Measurements from ENCODE around the gene CHRNB1.
"Not testable (repeated sequence)": the region's sequence is repeated elsewhere in the genome, so short reads cannot be mapped to it uniquely, and the experiment has no call there.

The CHRNB1 gene

GRCh38 chr17:7476951-7477350 is 32.1 kb downstream of the CHRNB1 start:
- H3K9me3 Mint-ChIP-seq: no peaks in the 10 kb centered on the region
- TF ChIP-seq, protein P1, sequence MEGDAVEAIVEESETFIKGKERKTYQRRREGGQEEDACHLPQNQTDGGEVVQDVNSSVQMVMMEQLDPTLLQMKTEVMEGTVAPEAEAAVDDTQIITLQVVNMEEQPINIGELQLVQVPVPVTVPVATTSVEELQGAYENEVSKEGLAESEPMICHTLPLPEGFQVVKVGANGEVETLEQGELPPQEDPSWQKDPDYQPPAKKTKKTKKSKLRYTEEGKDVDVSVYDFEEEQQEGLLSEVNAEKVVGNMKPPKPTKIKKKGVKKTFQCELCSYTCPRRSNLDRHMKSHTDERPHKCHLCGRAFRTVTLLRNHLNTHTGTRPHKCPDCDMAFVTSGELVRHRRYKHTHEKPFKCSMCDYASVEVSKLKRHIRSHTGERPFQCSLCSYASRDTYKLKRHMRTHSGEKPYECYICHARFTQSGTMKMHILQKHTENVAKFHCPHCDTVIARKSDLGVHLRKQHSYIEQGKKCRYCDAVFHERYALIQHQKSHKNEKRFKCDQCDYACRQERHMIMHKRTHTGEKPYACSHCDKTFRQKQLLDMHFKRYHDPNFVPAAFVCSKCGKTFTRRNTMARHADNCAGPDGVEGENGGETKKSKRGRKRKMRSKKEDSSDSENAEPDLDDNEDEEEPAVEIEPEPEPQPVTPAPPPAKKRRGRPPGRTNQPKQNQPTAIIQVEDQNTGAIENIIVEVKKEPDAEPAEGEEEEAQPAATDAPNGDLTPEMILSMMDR (IDR thresholded peaks at IDR 0.05; ENCODE audit: unreplicated experiment in 3 of 3): no peak
- H3K36me3 Mint-ChIP-seq (ENCODE audit: low read depth): peaks cover 5% of the 10 kb centered on the region

DNA sequence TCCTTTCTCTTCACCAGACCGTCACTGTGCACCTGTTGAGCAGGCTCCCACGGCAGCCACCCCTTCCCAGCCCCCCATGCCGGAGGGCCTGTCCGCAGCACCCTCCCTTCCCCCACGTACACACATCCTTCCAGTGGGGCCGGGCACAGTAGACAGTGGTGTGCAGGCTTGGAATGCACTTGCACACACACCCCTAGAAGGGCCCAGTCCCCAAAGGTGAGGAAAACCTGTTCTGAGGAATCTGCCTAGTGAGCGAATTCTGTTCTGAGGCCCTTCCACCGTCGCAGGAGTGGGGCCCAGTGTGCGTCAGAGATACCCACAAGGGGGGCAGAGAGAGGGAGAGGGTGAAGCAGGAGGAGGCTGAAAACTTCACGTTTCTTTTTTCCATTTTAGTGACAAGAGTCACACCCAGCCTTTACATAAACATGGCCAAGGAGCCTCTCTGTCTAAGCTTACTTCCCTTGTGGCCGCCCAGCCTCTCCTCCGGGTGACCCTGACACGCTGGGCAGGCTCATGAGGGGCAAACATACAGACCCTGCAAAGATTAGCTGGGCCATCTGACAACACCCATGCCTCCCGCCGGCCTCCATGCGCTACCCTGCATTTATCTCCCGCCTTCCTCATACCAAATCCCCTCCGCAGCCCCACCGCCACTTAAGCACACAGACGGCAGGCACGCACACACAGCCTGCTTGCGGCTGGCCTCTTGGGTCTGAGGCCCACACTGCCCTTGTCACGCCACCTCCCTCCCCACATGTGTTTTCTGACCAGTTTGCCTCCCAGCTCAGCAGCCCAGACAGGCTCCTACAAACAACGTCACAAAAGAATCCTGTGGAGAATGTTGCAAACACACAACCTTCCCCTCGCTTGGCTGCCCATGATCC is 32.8 kb downstream of the CHRNB1 start:
- H3K27ac Mint-ChIP-seq: peak overlapping the region; percentile 91 to 96 (median 95)
- peaks cover 5% of the 10 kb centered on the region for H3K36me3 Mint-ChIP-seq (ENCODE audit: low read depth)

More at GRCh38 chr17:7476951-7477350, 32.1 kb downstream of the CHRNB1 start:
- H3K27ac Mint-ChIP-seq: peak overlapping the region; percentile 91 to 96 (median 95)
- H3K27me3 Mint-ChIP-seq (ENCODE audit: low read depth): no peaks in the 10 kb centered on the region
- H3K4me3 Mint-ChIP-seq: peak overlapping the region; percentile 80 to 86 (median 81)
- H3K4me1 Mint-ChIP-seq: peaks cover 49% of the 10 kb centered on the region

GRCh38 chr17:7478276-7479212 is 33.7 kb downstream of the CHRNB1 start:
- Mint-ChIP-seq H3K27ac (peak overlapping the region; percentile 91 to 96 (median 95)), H3K4me3 (peak overlapping the region; percentile 80 to 86 (median 81)), H3K9me3 (no peaks in the 10 kb centered on the region), H3K4me1 (peaks cover 63% of the 10 kb centered on the region), H3K27me3 (ENCODE audit: low read depth) (no peaks in the 10 kb centered on the region), H3K36me3 (ENCODE audit: low read depth) (peaks cover 5% of the 10 kb centered on the region)
- TF ChIP-seq, protein P1 (IDR thresholded peaks at IDR 0.05; ENCODE audit: unreplicated experiment in 3 of 3): no peak

More for the DNA sequence above, 32.8 kb downstream of the CHRNB1 start:
- TF ChIP-seq, protein P1 (IDR thresholded peaks at IDR 0.05; ENCODE audit: unreplicated experiment in 3 of 3): no peak
- no peaks in the 10 kb centered on the region for H3K9me3 Mint-ChIP-seq
- H3K4me3 Mint-ChIP-seq: peak overlapping the region; percentile 80 to 86 (median 81)
- peaks cover 55% of the 10 kb centered on the region for H3K4me1 Mint-ChIP-seq
- H3K27me3 Mint-ChIP-seq (ENCODE audit: low read depth): no peaks in the 10 kb centered on the region

DNA sequence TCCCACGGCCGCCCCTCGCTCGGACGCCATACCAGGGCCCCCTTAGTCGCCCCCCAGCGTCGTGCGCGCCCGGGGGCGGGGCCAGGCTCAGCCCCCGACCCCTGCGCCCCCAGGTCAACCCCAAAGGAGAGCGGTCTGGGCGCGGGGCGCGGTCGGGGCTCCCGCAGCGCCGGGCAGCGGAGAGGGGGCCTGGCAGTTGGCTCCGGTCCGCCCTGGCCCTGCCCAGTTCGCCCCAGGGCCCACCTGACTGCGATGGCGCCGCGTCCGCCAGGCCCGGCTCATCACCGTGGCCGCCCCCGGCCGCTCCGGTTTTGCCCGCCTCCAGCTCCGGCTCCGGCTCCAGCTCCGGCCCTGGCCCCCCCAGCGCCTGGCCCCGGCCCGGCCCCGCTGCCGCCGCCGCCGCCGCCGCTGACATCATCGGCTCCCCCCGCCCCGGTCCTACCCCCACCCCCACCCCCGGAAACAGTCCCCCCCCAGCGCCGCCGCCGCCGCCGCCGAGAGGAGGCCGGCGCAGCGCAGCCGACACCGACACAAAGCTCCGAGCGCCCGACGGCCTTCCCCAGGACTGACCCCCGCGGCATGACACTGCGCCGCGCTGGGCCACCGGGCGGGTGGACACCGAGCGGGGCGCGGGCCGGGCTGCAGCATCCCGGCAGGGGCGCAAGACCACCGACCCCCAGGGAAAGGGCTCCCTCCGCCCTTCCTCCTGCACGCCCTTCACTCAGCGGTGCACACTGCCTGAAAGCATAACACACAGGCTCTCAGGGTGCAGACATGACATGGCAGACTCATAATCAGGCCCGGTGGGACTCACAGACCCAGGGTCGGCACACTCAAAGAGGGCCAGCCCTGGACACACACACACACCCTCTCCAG is 34.6 kb downstream of the CHRNB1 start, which contains the start of gene ZBTB4:
ZBTB4 (minus strand) TSS at position 419 of the 876 bp plus-strand sequence. CDS start 12,830 bp downstream, outside the sequence.
- TF ChIP-seq, protein P1 (IDR thresholded peaks at IDR 0.05; ENCODE audit: unreplicated experiment in 3 of 3): no peak
- peak within 1 kb of the TSS; percentile 100 for H3K27ac Mint-ChIP-seq
- no peaks in the 10 kb centered on the region for H3K9me3 Mint-ChIP-seq
- H3K4me3 Mint-ChIP-seq: peak within 1 kb of the TSS; percentile 93 to 99 (median 95)
- peaks cover 65% of the 10 kb centered on the region for H3K4me1 Mint-ChIP-seq
- peaks cover 5% of the 10 kb centered on the region for H3K36me3 Mint-ChIP-seq (ENCODE audit: low read depth)
- H3K27me3 Mint-ChIP-seq (ENCODE audit: low read depth): no peaks in the 10 kb centered on the region

DNA sequence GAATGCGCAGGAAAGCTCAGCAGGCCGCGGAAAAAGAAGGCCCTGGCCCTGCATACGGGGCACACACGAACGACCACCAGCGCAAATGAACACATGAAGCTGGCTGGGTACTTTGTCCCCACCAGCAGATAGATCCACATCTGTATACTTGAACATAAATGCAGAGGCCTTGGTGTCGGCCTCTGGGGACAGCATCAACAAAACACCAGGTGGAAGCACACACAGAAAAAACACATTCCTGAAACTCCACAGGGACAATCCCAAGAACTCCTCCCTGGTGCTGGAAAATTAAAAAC is 35.2 kb downstream of the CHRNB1 start:
- TF ChIP-seq, protein P1 (IDR thresholded peaks at IDR 0.05; ENCODE audit: unreplicated experiment in 3 of 3): no peak
- Mint-ChIP-seq H3K27ac (peak overlapping the region; percentile 100), H3K4me3 (peak overlapping the region; percentile 93 to 99 (median 95)), H3K9me3 (no peaks in the 10 kb centered on the region), H3K4me1 (peaks cover 70% of the 10 kb centered on the region), H3K27me3 (ENCODE audit: low read depth) (no peaks in the 10 kb centered on the region), H3K36me3 (ENCODE audit: low read depth) (peaks cover 5% of the 10 kb centered on the region)

DNA sequence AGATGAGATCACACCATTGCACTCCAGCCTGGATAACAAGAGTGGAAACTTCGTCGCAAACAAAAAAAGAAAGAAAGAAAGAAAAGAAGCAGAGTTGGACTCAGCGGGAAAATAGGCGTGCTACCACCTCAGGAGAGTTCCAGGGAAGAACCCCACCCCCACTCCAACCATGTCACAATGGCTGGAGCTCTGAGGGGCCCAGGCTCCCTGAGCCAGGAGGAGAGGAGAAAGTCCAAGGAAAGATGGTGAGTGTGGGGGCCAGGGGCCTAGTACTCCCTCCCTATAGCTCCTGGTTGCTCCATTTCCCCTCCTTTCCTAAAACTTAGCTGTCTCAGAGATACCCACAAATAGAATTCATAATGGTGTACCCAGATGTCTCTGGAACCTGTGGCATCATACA is 36.4 kb downstream of the CHRNB1 start, which contains the start of gene SLC35G6:
SLC35G6 (plus strand) TSS at position 172 of the 400 bp plus-strand sequence; CDS start at position 243, 71 bp downstream.
- H3K36me3 Mint-ChIP-seq (ENCODE audit: low read depth); H3K9me3 Mint-ChIP-seq; H3K27me3 Mint-ChIP-seq (ENCODE audit: low read depth): not testable (repeated sequence)
- Mint-ChIP-seq H3K27ac (peak within 1 kb of the TSS; percentile 100), H3K4me1 (peaks cover 74% of the 10 kb centered on the region), H3K4me3 (peak within 1 kb of the TSS; percentile 93 to 99 (median 95))

DNA sequence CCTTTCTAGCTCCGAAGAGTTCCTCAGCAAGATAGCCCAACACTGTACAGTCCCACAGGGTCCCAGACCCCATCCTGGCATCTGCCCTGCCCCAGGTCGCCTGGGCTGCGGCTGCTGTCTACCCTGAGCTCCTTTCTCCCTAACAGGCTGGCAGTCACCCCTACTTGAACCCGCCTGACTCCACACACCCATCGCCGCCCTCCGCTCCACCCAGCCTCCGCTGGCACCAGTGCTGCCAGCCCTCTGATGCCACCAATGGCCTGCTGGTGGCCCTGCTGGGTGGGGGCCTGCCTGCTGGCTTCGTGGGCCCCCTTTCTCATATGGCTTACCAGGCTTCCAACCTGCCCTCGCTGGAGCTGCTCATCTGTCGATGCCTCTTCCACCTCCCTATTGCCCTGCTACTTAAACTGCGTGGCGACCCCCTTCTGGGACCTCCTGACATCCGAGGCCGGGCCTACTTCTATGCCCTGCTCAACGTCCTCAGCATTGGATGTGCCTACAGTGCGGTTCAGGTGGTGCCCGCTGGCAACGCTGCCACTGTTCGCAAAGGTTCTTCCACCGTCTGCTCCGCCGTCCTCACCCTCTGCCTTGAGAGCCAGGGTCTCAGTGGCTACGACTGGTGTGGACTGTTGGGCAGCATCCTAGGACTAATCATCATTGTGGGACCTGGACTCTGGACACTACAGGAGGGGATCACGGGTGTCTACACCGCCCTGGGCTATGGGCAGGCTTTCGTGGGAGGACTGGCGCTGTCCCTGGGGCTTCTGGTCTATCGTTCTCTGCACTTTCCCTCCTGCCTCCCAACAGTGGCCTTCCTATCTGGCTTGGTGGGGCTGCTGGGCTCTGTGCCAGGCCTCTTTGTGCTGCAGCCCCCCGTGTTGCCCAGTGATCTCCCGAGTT is 37.2 kb downstream of the CHRNB1 start:
- peak overlapping the region; percentile 100 for H3K27ac Mint-ChIP-seq
- H3K9me3 Mint-ChIP-seq; H3K36me3 Mint-ChIP-seq (ENCODE audit: low read depth); H3K27me3 Mint-ChIP-seq (ENCODE audit: low read depth): not testable (repeated sequence)
- H3K4me1 Mint-ChIP-seq: peaks cover 72% of the 10 kb centered on the region
- H3K4me3 Mint-ChIP-seq: peak overlapping the region; percentile 93 to 98 (median 97)

All from nephron (organoid).